CD4-positive, alpha-beta T cell treated with Interleukin-2 at 100 ng/mL for 4 hours (primary cell): ENCODE measurements around the gene STEAP1B.

Experiments
- DNase-seq: peaks from one replicate; pipeline ENCODE4 v3.0.0-alpha.2; 2020; ENCODE audit warnings: low spot score

Gene STEAP1B

GRCh38 chr7:22430457-22430856 lies 69.5 kb downstream of the STEAP1B start:
- DNase-seq = no peak

GRCh38 chr7:22429386-22429785 lies 70.6 kb downstream of the STEAP1B start:
- no peak for DNase-seq

- DNase-seq = no peak
Measured at GRCh38 chr7:22427855-22428254, 72.1 kb downstream of the STEAP1B start.

- DNase-seq = no peak
Measured at GRCh38 chr7:22427104-22427503, 72.9 kb downstream of the STEAP1B start.

GRCh38 chr7:22426463-22427094 lies 73.4 kb downstream of the STEAP1B start:
- no peak for DNase-seq

- DNase-seq = no peak
Measured at GRCh38 chr7:22425361-22425760, 74.6 kb downstream of the STEAP1B start.

- no peak for DNase-seq
Measured at GRCh38 chr7:22422831-22423615, 77.0 kb downstream of the STEAP1B start.

GRCh38 chr7:22420973-22421635 lies 78.9 kb downstream of the STEAP1B start:
- no peak for DNase-seq

- no peak for DNase-seq
Measured at GRCh38 chr7:22420008-22420407, 80.0 kb downstream of the STEAP1B start.

- no peak for DNase-seq
Measured at GRCh38 chr7:22419488-22419887, 80.5 kb downstream of the STEAP1B start.

GRCh38 chr7:22418251-22419046 lies 81.5 kb downstream of the STEAP1B start:
- DNase-seq = no peak

- DNase-seq = no peak
Measured at GRCh38 chr7:22417841-22418240, 82.1 kb downstream of the STEAP1B start.

GRCh38 chr7:22417349-22417748 lies 82.6 kb downstream of the STEAP1B start:
- DNase-seq = no peak

GRCh38 chr7:22414424-22414823 lies 85.6 kb downstream of the STEAP1B start:
- no peak for DNase-seq

- no peak for DNase-seq
Measured at GRCh38 chr7:22413211-22413610, 86.8 kb downstream of the STEAP1B start.

- DNase-seq = no peak
Measured at GRCh38 chr7:22411977-22412693, 87.9 kb downstream of the STEAP1B start.

- no peak for DNase-seq
Measured at GRCh38 chr7:22406715-22407114, 93.3 kb downstream of the STEAP1B start.

GRCh38 chr7:22404421-22405023 lies 95.5 kb downstream of the STEAP1B start:
- DNase-seq = no peak

GRCh38 chr7:22403344-22403743 lies 96.6 kb downstream of the STEAP1B start:
- DNase-seq = no peak

- DNase-seq = no peak
Measured at GRCh38 chr7:22402250-22402649, 97.7 kb downstream of the STEAP1B start.

- no peak for DNase-seq
Measured at GRCh38 chr7:22400936-22401553, 98.9 kb downstream of the STEAP1B start.
